Aorta (tissue), 5 donors: ENCODE measurements around the gene CFAP20. TPM values are rescaled to one million over a fixed set of nuclear protein-coding genes. Genes with fewer than 3 reads are reported as not detected.

Source experiments
- ATAC-seq: fragments of 200-7000 bp; cut with Tn5 transposase; one replicate; pipeline ENCODE4 v1.9.1; 2022; ENCODE audit warnings: moderate library complexity; ENCODE audit not compliant: low FRiP score
- DNase-seq, 2 donors: peaks; one replicate each; pipeline ENCODE4 v3.0.0-alpha.2; 2020
- H3K27ac ChIP-seq, 2 donors: one replicate each; pipeline ENCODE4 v1.5.1; 2013; ENCODE audit warnings: low read length in 2 of 2, mild to moderate bottlenecking in 2 of 2, moderate library complexity in 2 of 2, control low read depth in 1 of 2, inconsistent platforms in 1 of 2, low read depth in 1 of 2
- H3K27me3 ChIP-seq, 2 donors: one replicate each; pipeline ENCODE4 v1.6.1; 2013; ENCODE audit warnings: control low read depth in 1 of 2, low read length in 1 of 2, mild to moderate bottlenecking in 1 of 2, moderate library complexity in 1 of 2; ENCODE audit not compliant: insufficient read depth in 2 of 2, control insufficient read depth in 1 of 2
- H3K36me3 ChIP-seq, 2 donors: one replicate each; pipeline ENCODE4 v1.6.1; 2013; ENCODE audit warnings: control low read depth in 1 of 2, low read length in 1 of 2, mild to moderate bottlenecking in 1 of 2; ENCODE audit not compliant: insufficient read depth in 2 of 2, control insufficient read depth in 1 of 2
- H3K4me1 ChIP-seq, 2 donors: one replicate each; pipeline ENCODE4 v1.6.1; 2013; ENCODE audit warnings: low read length in 2 of 2, control low read depth in 1 of 2, mild to moderate bottlenecking in 1 of 2, moderate library complexity in 1 of 2; ENCODE audit not compliant: insufficient read depth in 2 of 2, control insufficient read depth in 1 of 2
- H3K4me3 ChIP-seq, 2 donors: one replicate each; pipeline ENCODE4 v1.5.1; 2013; ENCODE audit warnings: low read length in 2 of 2, control low read depth in 1 of 2, mild to moderate bottlenecking in 1 of 2
- H3K9me3 ChIP-seq: one replicate; pipeline ENCODE4 v1.6.1; 2013; ENCODE audit warnings: mild to moderate bottlenecking, low read length; ENCODE audit not compliant: control insufficient read depth
- WGBS, 2 donors: extraction: QIAGEN DNeasy Blood & Tissue Kit; methylation state at CpG; one replicate each; pipeline ENCODE4 v1.1.7; 2013; 5-methylcytosine and 5-hydroxymethylcytosine counted together
- intact Hi-C, 2 donors: fragments of 100-400 bp; cut with DNase I; formaldehyde crosslinking; loops; one replicate each; pipeline versions ENCODE4 v1.14.2 to v1.15.0; 2022
- polyA plus RNA-seq, 2 donors: library from polyadenylated mRNA; stranded (reverse); fragments of 200-250 nt; gene quantifications; one replicate each; pipeline ENCODE4 v1.2.3, GENCODE V29; 2013
- total RNA-seq, 2 donors: library from RNA; stranded (reverse); fragmentation: NEBNext Ultra II Directional; extraction: Animal tissue kit (Norgen Biotek cat#: 25700); gene quantifications; one replicate each; pipeline ENCODE4 v1.2.1, GENCODE V29; 2021
- donor health status: healthy with polysubstance abuse.
- donor health status: Bipolar disorder and iron deficiency.
- donor health status: DM: no; HTN: no; CAD: no.
- donor health status: DM: no; HTN: no; CAD: no.
- donor health status: DM: yes; HTN: yes; CAD: no.

The CFAP20 gene
- total and polyA plus RNA-seq, 4 donors: 16.6 to 22.4 (median 18.1) TPM

- Histone ChIP-seq H3K27ac (no peak overlapping the region), H3K27me3 (no peaks in the 10 kb centered on the region), H3K9me3 (no peaks in the 10 kb centered on the region), H3K36me3 (no peaks in the 10 kb centered on the region), H3K4me1 (no peaks in the 10 kb centered on the region), H3K4me3 (no peak overlapping the region)
- 61 to 66% methylated on average over 2 of the region's 2 CpGs for WGBS, 2 donors
- intact Hi-C loops: no loop called here
- no peak for DNase-seq
- ATAC-seq: no peak
These were observed 26.7 kb upstream of the CFAP20 start for GRCh38 chr16:58155839-58156238.

- Histone ChIP-seq H3K27me3 (no peaks in the 10 kb centered on the region), H3K9me3 (no peaks in the 10 kb centered on the region), H3K4me3 (no peak overlapping the region), H3K4me1 (no peaks in the 10 kb centered on the region), H3K36me3 (no peaks in the 10 kb centered on the region), H3K27ac (no peak overlapping the region)
- ATAC-seq (no peak), DNase-seq (no peak)
- WGBS, 2 donors: 74 to 81% methylated on average over 2 of the region's 2 CpGs
- intact Hi-C loops: no loop called here
These were observed 25.2 kb upstream of the CFAP20 start for GRCh38 chr16:58154345-58154744.

- intact Hi-C loops: no loop called here
- DNase-seq: no peak
These were observed 23.2 kb upstream of the CFAP20 start for GRCh38 chr16:58152246-58152868.

GRCh38 chr16:58148526-58148925, 19.3 kb upstream of the CFAP20 start:
- 73 to 77% methylated on average over 1 of the region's 1 CpG for WGBS, 2 donors
- no peaks in the 10 kb centered on the region for H3K9me3 ChIP-seq
- H3K36me3 ChIP-seq: no peaks in the 10 kb centered on the region
- H3K27ac ChIP-seq: no peak overlapping the region
- intact Hi-C loops: no loop called here
- no peaks in the 10 kb centered on the region for H3K4me1 ChIP-seq
- DNase-seq (no peak), ATAC-seq (no peak)
- no peak overlapping the region for H3K4me3 ChIP-seq
- H3K27me3 ChIP-seq: no peaks in the 10 kb centered on the region

More at GRCh38 chr16:58152246-58152868, 23.2 kb upstream of the CFAP20 start:
- H3K4me1 ChIP-seq: no peaks in the 10 kb centered on the region
- no peak overlapping the region for H3K27ac ChIP-seq
- no peak for ATAC-seq
- no peaks in the 10 kb centered on the region for H3K9me3 ChIP-seq
- H3K36me3 ChIP-seq: no peaks in the 10 kb centered on the region
- WGBS, 2 donors: 70 to 77% methylated on average over 8 of the region's 8 CpGs
- no peaks in the 10 kb centered on the region for H3K27me3 ChIP-seq
- H3K4me3 ChIP-seq: no peak overlapping the region

GRCh38 chr16:58148099-58148498, 18.9 kb upstream of the CFAP20 start:
- intact Hi-C loops: no loop called here
- H3K27ac ChIP-seq: no peak overlapping the region
- ATAC-seq (no peak), DNase-seq (no peak)
- no peaks in the 10 kb centered on the region for H3K9me3 ChIP-seq
- WGBS, 2 donors: 93 to 97% methylated on average over 2 of the region's 2 CpGs
- H3K4me1 ChIP-seq: no peaks in the 10 kb centered on the region
- H3K4me3 ChIP-seq: no peak overlapping the region
- no peaks in the 10 kb centered on the region for H3K36me3 ChIP-seq
- H3K27me3 ChIP-seq: no peaks in the 10 kb centered on the region

GRCh38 chr16:58138852-58139251, 9.7 kb upstream of the CFAP20 start:
- intact Hi-C loops: no loop called here
- no peaks in the 10 kb centered on the region for H3K27me3 ChIP-seq
- H3K27ac ChIP-seq: no peak overlapping the region
- H3K4me3 ChIP-seq: no peak overlapping the region
- ATAC-seq (no peak), DNase-seq (no peak)
- H3K9me3 ChIP-seq: no peaks in the 10 kb centered on the region
- no peaks in the 10 kb centered on the region for H3K4me1 ChIP-seq
- H3K36me3 ChIP-seq: no peaks in the 10 kb centered on the region

GRCh38 chr16:58137581-58137980, 8.4 kb upstream of the CFAP20 start:
- intact Hi-C loops: no loop called here
- no peak overlapping the region for H3K4me3 ChIP-seq
- no peaks in the 10 kb centered on the region for H3K9me3 ChIP-seq
- H3K36me3 ChIP-seq: no peaks in the 10 kb centered on the region
- no peaks in the 10 kb centered on the region for H3K27me3 ChIP-seq
- ATAC-seq (no peak), DNase-seq (no peak)
- no peaks in the 10 kb centered on the region for H3K4me1 ChIP-seq
- WGBS, 2 donors: 85 to 88% methylated on average over 2 of the region's 2 CpGs
- no peak overlapping the region for H3K27ac ChIP-seq

- Histone ChIP-seq H3K27me3 (no peaks in the 10 kb centered on the region), H3K36me3 (no peaks in the 10 kb centered on the region), H3K27ac (peak overlapping the region in 1 of 2 donors; percentile 50), H3K9me3 (no peaks in the 10 kb centered on the region), H3K4me1 (peaks cover 0 to 6% of the 10 kb centered on the region in 2 donors), H3K4me3 (peak overlapping the region; percentile 68 to 83)
- ATAC-seq: peak; percentile 12
- intact Hi-C loops: no loop called here
- WGBS, 2 donors: 0 to 1% methylated on average over 24 to 25 of the region's 25 CpGs
- peak in 1 of 2 donors; percentile 52 for DNase-seq
These were observed 477 bp downstream of the CFAP20 start for GRCh38 chr16:58128711-58129096.

- Histone ChIP-seq H3K4me1 (peaks cover 0 to 6% of the 10 kb centered on the region in 2 donors), H3K36me3 (no peaks in the 10 kb centered on the region), H3K9me3 (no peaks in the 10 kb centered on the region), H3K27me3 (no peaks in the 10 kb centered on the region), H3K4me3 (peak overlapping the region; percentile 68 to 83), H3K27ac (no peak overlapping the region)
- intact Hi-C loops: no loop called here
- DNase-seq (no peak), ATAC-seq (no peak)
- 1 to 2% methylated on average over 6 of the region's 6 CpGs for WGBS, 2 donors
These were observed 975 bp downstream of the CFAP20 start for GRCh38 chr16:58128181-58128631.
